ENCODE measurements around the gene SLC44A4.

- TF ChIP-seq POLR2AphosphoS5 (IDR thresholded peaks at IDR 0.05; ENCODE audit: low read depth, low read length): no peak
- TF ChIP-seq REST (IDR thresholded peaks at IDR 0.05; ENCODE audit: insufficient read depth in 1 of 2, low read depth in 2 of 2, low read length in 2 of 2): no peak
Observed at GRCh38 chr6:31813465-31813849, 65.3 kb downstream of the SLC44A4 start.

All from PFSK-1 (cell line).